ENCODE measurements around the gene TRAF3.

The TRAF3 gene

GRCh38 chr14:102907980-102908730, 130.9 kb downstream of the TRAF3 start:
- DNase-seq (ENCODE audit: low read depth) = no peak

GRCh38 chr14:102908766-102909455, 131.7 kb downstream of the TRAF3 start:
- no peak for DNase-seq (ENCODE audit: low read depth)

GRCh38 chr14:102909462-102909861, 132.2 kb downstream of the TRAF3 start:
- DNase-seq (ENCODE audit: low read depth) = no peak

- DNase-seq (ENCODE audit: low read depth) = no peak
These were observed 132.7 kb downstream of the TRAF3 start for GRCh38 chr14:102909911-102910310.

GRCh38 chr14:102910442-102910841, 133.2 kb downstream of the TRAF3 start:
- DNase-seq (ENCODE audit: low read depth) = no peak

GRCh38 chr14:102911541-102911951, 134.3 kb downstream of the TRAF3 start:
- DNase-seq (ENCODE audit: low read depth) = no peak

- no peak for DNase-seq (ENCODE audit: low read depth)
These were observed 134.9 kb downstream of the TRAF3 start for GRCh38 chr14:102911991-102912761.

GRCh38 chr14:102913341-102914211, 136.3 kb downstream of the TRAF3 start:
- DNase-seq (ENCODE audit: low read depth) = no peak

GRCh38 chr14:102914474-102915291, 137.4 kb downstream of the TRAF3 start:
- DNase-seq (ENCODE audit: low read depth) = no peak

GRCh38 chr14:102915292-102916110, 138.3 kb downstream of the TRAF3 start:
- no peak for DNase-seq (ENCODE audit: low read depth)

GRCh38 chr14:102916347-102917055, 139.3 kb downstream of the TRAF3 start:
- DNase-seq (ENCODE audit: low read depth) = no peak

- no peak for DNase-seq (ENCODE audit: low read depth)
These were observed 139.8 kb downstream of the TRAF3 start for GRCh38 chr14:102917056-102917385.

- peak; percentile 67 for DNase-seq (ENCODE audit: low read depth)
These were observed 140.4 kb downstream of the TRAF3 start for GRCh38 chr14:102917469-102918211.

GRCh38 chr14:102918438-102918837, 141.2 kb downstream of the TRAF3 start:
- DNase-seq (ENCODE audit: low read depth) = no peak

- DNase-seq (ENCODE audit: low read depth) = no peak
These were observed 143.2 kb downstream of the TRAF3 start for GRCh38 chr14:102920273-102920997.

GRCh38 chr14:102920998-102921304, 143.7 kb downstream of the TRAF3 start:
- DNase-seq (ENCODE audit: low read depth) = no peak

- DNase-seq (ENCODE audit: low read depth) = no peak
These were observed 145.4 kb downstream of the TRAF3 start, which contains the start of gene AMN for GRCh38 chr14:102922490-102923200. Gene AMN, plus strand, starts transcription at chr14:102922663. Its CDS starts 26 bp downstream, at chr14:102922689.

All from ELR (cell line).